Naive thymus-derived CD4-positive, alpha-beta T cell (primary cell): ENCODE data around the gene DESI2. TPM values are rescaled to one million over a fixed set of nuclear protein-coding genes. Genes with fewer than 3 reads are reported as not detected.
A peak's percentile ranks its signal among the peaks of the same experiment; 100 is the strongest.
"Not testable (repeated sequence)": the region's sequence is repeated elsewhere in the genome, so short reads cannot be mapped to it uniquely, and the experiment has no call there.

Source experiments
- ATAC-seq: fragments of 150-1000 bp; cut with Tn5 transposase; 2 replicates; pipeline ENCODE4 v1.10.0; 2021; ENCODE audit warnings: mild to moderate bottlenecking, moderate library complexity
- CTCF ChIA-PET: fragments of 350-600 bp; sonication (Branson Sonifier 250); formaldehyde crosslinking; loops from one replicate; lab custom pipeline; 2021; ENCODE audit warnings: antibody characterized with exemption; lab: Charles Lee
- POLR2A ChIA-PET: fragments of 350-600 bp; sonication (Branson Sonifier 250); formaldehyde crosslinking; loops from one replicate; lab custom pipeline; 2021; ENCODE audit warnings: antibody characterized with exemption, inconsistent platforms; lab: Charles Lee
- DNase-seq, 9 donors: peaks; one replicate each; pipeline versions ENCODE4 v3.0.0 to v3.0.0-alpha.2; 2020 to 2022; ENCODE audit warnings: mixed read lengths in 1 of 9
- H3K27ac ChIP-seq: one replicate; pipeline ENCODE4 v1.7.0; 2013; ENCODE audit warnings: mild to moderate bottlenecking, low read depth, low read length, moderate library complexity
- H3K27me3 ChIP-seq, 2 donors: one replicate each; pipeline ENCODE4 v1.7.0; 2013; ENCODE audit warnings: low read length in 2 of 2, mild to moderate bottlenecking in 2 of 2, moderate library complexity in 2 of 2; ENCODE audit not compliant: control insufficient read depth in 2 of 2, insufficient read depth in 2 of 2
- H3K36me3 ChIP-seq, 3 experiments: 1 replicate in 2 of 3; 2 replicates in 1 of 3; pipeline ENCODE4 v1.7.0; 2013; ENCODE audit warnings: low read length in 3 of 3, mild to moderate bottlenecking in 3 of 3, moderate library complexity in 1 of 3; ENCODE audit not compliant: insufficient read depth in 3 of 3, control insufficient read depth in 2 of 3
- H3K4me1 ChIP-seq, 2 donors: one replicate each; pipeline ENCODE4 v1.7.0; 2013; ENCODE audit warnings: low read length in 2 of 2, mild to moderate bottlenecking in 2 of 2, moderate library complexity in 1 of 2; ENCODE audit not compliant: control insufficient read depth in 2 of 2, insufficient read depth in 2 of 2
- H3K4me3 ChIP-seq: 2 replicates; pipeline ENCODE4 v1.7.0; 2013; ENCODE audit warnings: mild to moderate bottlenecking, low read length
- H3K9me3 ChIP-seq, 3 experiments: 1 replicate in 2 of 3; 2 replicates in 1 of 3; pipeline ENCODE4 v1.7.0; 2013; ENCODE audit warnings: low read length in 3 of 3; ENCODE audit not compliant: control insufficient read depth in 2 of 3
- H3K27ac Mint-ChIP-seq, 9 donors: one replicate each; pipeline ENCODE4 v1.8.0; 2020 to 2022; ENCODE audit warnings: mixed read lengths in 9 of 9, mild to moderate bottlenecking in 8 of 9, moderate library complexity in 5 of 9, inconsistent platforms in 2 of 9
- H3K27me3 Mint-ChIP-seq, 5 donors: one replicate each; pipeline ENCODE4 v1.8.0; 2021 to 2022; ENCODE audit warnings: mixed read lengths in 5 of 5, mild to moderate bottlenecking in 1 of 5
- H3K36me3 Mint-ChIP-seq, 5 donors: one replicate each; pipeline ENCODE4 v1.8.0; 2020 to 2022; ENCODE audit warnings: mixed read lengths in 5 of 5, mild to moderate bottlenecking in 3 of 5, inconsistent platforms in 1 of 5
- H3K4me1 Mint-ChIP-seq, 7 donors: one replicate each; pipeline ENCODE4 v1.8.0; 2020 to 2022; ENCODE audit warnings: mixed read lengths in 7 of 7, mild to moderate bottlenecking in 3 of 7, inconsistent platforms in 1 of 7
- H3K4me3 Mint-ChIP-seq, 10 donors: one replicate each; pipeline ENCODE4 v1.8.0; 2020 to 2022; ENCODE audit warnings: mild to moderate bottlenecking in 10 of 10, mixed read lengths in 10 of 10, moderate library complexity in 6 of 10, inconsistent platforms in 2 of 10
- H3K9me3 Mint-ChIP-seq, 11 donors: one replicate each; pipeline ENCODE4 v1.8.0; 2020 to 2022; ENCODE audit warnings: mixed read lengths in 11 of 11, mild to moderate bottlenecking in 4 of 11, inconsistent platforms in 1 of 11, moderate library complexity in 1 of 11
- intact Hi-C, 2 donors: fragments of 100-400 bp; cut with micrococcal nuclease; formaldehyde crosslinking; loops; one replicate each; pipeline ENCODE4 v1.15.1; 2023
- polyA plus RNA-seq, 2 donors: library from polyadenylated mRNA; unstranded; fragments of 300-500 nt; fragmentation: Illumina TruSeq; gene quantifications; one replicate each; pipeline ENCODE4 v1.2.3, GENCODE V29; 2021
- total RNA-seq, 6 experiments: library from RNA in 5 of 6; stranded (reverse) in 5 of 6; gene quantifications; 1 replicate in 5 of 6; 2 replicates in 1 of 6; pipeline ENCODE4 v1.2.3 and lab custom pipeline; 2021 to 2026

DESI2 gene
- total and polyA plus RNA-seq, 7 experiments from 2014 or later: 10.0 to 23.4 (median 17.6) TPM

DNA sequence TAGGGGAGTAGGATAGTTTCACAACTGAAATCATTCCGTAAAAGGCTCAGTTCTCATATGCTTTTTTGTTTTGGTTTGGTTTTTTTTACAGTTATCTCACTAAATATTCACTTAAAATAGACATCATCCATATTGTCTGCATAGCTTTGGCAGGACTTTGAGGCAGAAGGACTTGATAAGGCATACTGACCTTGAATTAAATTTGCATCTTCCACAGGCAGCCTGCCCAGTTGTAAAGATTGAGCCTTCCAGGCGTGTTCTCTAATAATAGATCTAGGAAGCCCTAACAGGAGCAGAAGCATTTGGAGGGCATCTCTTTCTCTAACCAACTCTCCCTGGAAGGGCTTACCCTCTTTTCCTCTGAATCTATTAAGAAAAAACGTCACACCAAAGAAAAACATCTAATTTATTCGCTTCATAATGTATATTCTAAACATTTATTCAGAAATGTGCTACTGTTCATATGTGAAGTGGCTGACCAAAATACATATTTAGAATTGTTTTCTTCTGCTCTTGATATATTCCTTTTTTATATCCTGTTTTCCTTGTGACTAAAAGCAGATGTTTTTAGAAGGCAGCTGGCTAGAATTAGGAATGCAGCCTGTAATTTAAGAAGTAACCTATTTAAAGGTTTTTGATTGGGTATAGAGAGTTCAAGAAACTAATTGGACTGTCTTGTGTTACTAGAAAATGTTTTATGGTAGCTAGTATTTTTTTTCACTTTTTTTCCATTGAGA, 20.2 kb downstream of the DESI2 start:
- no peak overlapping the region for H3K4me3 ChIP-seq
- no peaks in the 10 kb centered on the region for H3K27me3 Mint-ChIP-seq
- H3K9me3 ChIP-seq: no peaks in the 10 kb centered on the region
- DNase-seq (no peak), ATAC-seq (no peak)
- peaks cover 0 to 4% (median 0%) of the 10 kb centered on the region in 11 donors for H3K9me3 Mint-ChIP-seq
- H3K27ac ChIP-seq: no peak overlapping the region
- no peak overlapping the region for H3K27ac Mint-ChIP-seq
- H3K36me3 ChIP-seq: peaks cover 0 to 6% (median 4%) of the 10 kb centered on the region in 3 experiments
- H3K4me1 Mint-ChIP-seq: peaks cover 6 to 44% (median 34%) of the 10 kb centered on the region in 7 donors
- intact Hi-C loops: no loop called here
- POLR2A ChIA-PET: no interaction called here
- CTCF ChIA-PET: no interaction called here
- no peaks in the 10 kb centered on the region for H3K27me3 ChIP-seq
- no peak overlapping the region for H3K4me3 Mint-ChIP-seq
- peaks cover 7 to 52% (median 26%) of the 10 kb centered on the region in 5 donors for H3K36me3 Mint-ChIP-seq
- H3K4me1 ChIP-seq: no peaks in the 10 kb centered on the region

DNA sequence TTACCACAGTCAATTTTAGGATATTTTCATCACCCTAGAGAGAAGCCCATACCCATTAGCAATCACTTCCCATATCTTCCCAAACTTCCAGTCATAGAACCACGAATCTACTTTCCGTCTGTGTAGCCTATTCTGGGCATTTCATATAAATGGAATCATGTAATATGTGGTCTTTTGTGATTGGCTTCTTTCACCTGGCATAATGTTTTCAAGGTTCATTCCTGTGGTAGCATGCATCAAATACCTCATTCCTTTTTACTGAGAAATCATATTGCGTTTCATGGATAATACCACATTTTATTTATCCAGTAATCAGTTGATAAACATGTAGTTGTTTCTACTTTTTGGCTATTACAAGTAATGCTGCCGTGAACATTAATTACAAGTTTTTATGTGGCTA, 21.5 kb downstream of the DESI2 start:
- Histone ChIP-seq H3K4me1 (no peaks in the 10 kb centered on the region), H3K36me3 (peaks cover 0 to 6% (median 4%) of the 10 kb centered on the region in 3 experiments), H3K9me3 (no peaks in the 10 kb centered on the region), H3K4me3 (no peak overlapping the region), H3K27ac (no peak overlapping the region), H3K27me3 (no peaks in the 10 kb centered on the region)
- H3K27ac Mint-ChIP-seq: no peak overlapping the region
- intact Hi-C loops: no loop called here
- DNase-seq (no peak), ATAC-seq (no peak)
- H3K36me3 Mint-ChIP-seq: peaks cover 7 to 58% (median 28%) of the 10 kb centered on the region in 5 donors
- POLR2A ChIA-PET: no interaction called here
- peaks cover 0 to 4% (median 0%) of the 10 kb centered on the region in 11 donors for H3K9me3 Mint-ChIP-seq
- peaks cover 6 to 49% (median 36%) of the 10 kb centered on the region in 7 donors for H3K4me1 Mint-ChIP-seq
- no peak overlapping the region for H3K4me3 Mint-ChIP-seq
- H3K27me3 Mint-ChIP-seq: no peaks in the 10 kb centered on the region
- CTCF ChIA-PET: interaction anchor here (0.7 kb wide), 1 partner anchor 52 kb away, joined by 6 read pairs; no protein-coding TSS in a partner anchor

DNA sequence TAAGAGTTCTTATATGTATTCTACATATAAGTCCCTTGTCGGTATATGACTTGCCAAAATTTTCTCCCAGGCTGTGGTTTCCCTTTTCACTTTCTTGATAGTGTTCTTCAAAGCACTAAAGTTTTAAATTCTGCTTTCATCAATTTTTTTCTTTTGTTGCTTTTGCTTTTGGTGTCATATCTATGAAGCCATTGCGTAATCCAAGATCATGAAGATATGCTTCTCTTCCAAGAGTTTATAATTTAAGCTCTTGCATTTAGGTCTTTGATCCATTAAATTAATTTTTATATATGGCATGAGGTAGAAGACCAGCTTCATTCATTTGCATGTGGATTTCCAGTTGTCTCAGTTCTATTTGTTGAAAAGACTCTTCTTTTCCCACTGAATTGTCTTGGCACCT, 22.2 kb downstream of the DESI2 start:
- intact Hi-C loops: no loop called here
- H3K4me3 ChIP-seq: no peak overlapping the region
- ChIA-PET POLR2A (interaction anchor here (0.7 kb wide), 1 partner anchor 1285 kb away, joined by 3 read pairs; no protein-coding TSS in a partner anchor), CTCF (no interaction called here)
- peaks cover 0 to 4% (median 0%) of the 10 kb centered on the region in 11 donors for H3K9me3 Mint-ChIP-seq
- peaks cover 0 to 6% (median 4%) of the 10 kb centered on the region in 3 experiments for H3K36me3 ChIP-seq
- H3K4me3 Mint-ChIP-seq: peak overlapping the region in 2 of 10 donors; percentile 6 to 18
- H3K27me3 ChIP-seq: no peaks in the 10 kb centered on the region
- ATAC-seq: no peak
- H3K36me3 Mint-ChIP-seq: peaks cover 7 to 64% (median 31%) of the 10 kb centered on the region in 5 donors
- no peak overlapping the region for H3K27ac ChIP-seq
- H3K9me3 ChIP-seq: no peaks in the 10 kb centered on the region
- H3K27ac Mint-ChIP-seq: peak overlapping the region in 2 of 9 donors; percentile 10 to 22
- no peaks in the 10 kb centered on the region for H3K4me1 ChIP-seq
- no peaks in the 10 kb centered on the region for H3K27me3 Mint-ChIP-seq
- no peak for DNase-seq
- peaks cover 8 to 53% (median 36%) of the 10 kb centered on the region in 7 donors for H3K4me1 Mint-ChIP-seq

- H3K4me3 Mint-ChIP-seq: no peak overlapping the region
- no peak overlapping the region for H3K4me3 ChIP-seq
- H3K9me3 ChIP-seq: no peaks in the 10 kb centered on the region
- DNase-seq (no peak), ATAC-seq (no peak)
- ChIA-PET CTCF (no interaction called here), POLR2A (no interaction called here)
- intact Hi-C loops: no loop called here
- H3K4me1 ChIP-seq: no peaks in the 10 kb centered on the region
- peaks cover 8 to 60% (median 43%) of the 10 kb centered on the region in 7 donors for H3K4me1 Mint-ChIP-seq
- peaks cover 0 to 4% (median 0%) of the 10 kb centered on the region in 3 experiments for H3K36me3 ChIP-seq
- H3K9me3 Mint-ChIP-seq: peaks cover 0 to 4% (median 0%) of the 10 kb centered on the region in 11 donors
- H3K27me3 Mint-ChIP-seq: no peaks in the 10 kb centered on the region
- peaks cover 5 to 63% (median 31%) of the 10 kb centered on the region in 5 donors for H3K36me3 Mint-ChIP-seq
- H3K27me3 ChIP-seq: no peaks in the 10 kb centered on the region
- no peak overlapping the region for H3K27ac ChIP-seq
- no peak overlapping the region for H3K27ac Mint-ChIP-seq
Observed at GRCh38 chr1:244678697-244679096, 25.8 kb downstream of the DESI2 start.

- ChIA-PET CTCF (no interaction called here), POLR2A (no interaction called here)
- DNase-seq (no peak), ATAC-seq (no peak)
- H3K9me3 ChIP-seq: no peaks in the 10 kb centered on the region
- H3K4me3 ChIP-seq: no peak overlapping the region
- H3K36me3 Mint-ChIP-seq: peaks cover 5 to 58% (median 26%) of the 10 kb centered on the region in 5 donors
- intact Hi-C loops: no loop called here
- H3K4me1 Mint-ChIP-seq: peaks cover 2 to 46% (median 27%) of the 10 kb centered on the region in 7 donors
- H3K36me3 ChIP-seq: no peaks in the 10 kb centered on the region
- H3K27ac Mint-ChIP-seq: no peak overlapping the region
- H3K9me3 Mint-ChIP-seq: peaks cover 0 to 4% (median 0%) of the 10 kb centered on the region in 11 donors
- H3K27me3 ChIP-seq: no peaks in the 10 kb centered on the region
- no peak overlapping the region for H3K27ac ChIP-seq
- no peaks in the 10 kb centered on the region for H3K4me1 ChIP-seq
- H3K27me3 Mint-ChIP-seq: no peaks in the 10 kb centered on the region
- H3K4me3 Mint-ChIP-seq: no peak overlapping the region
Observed at GRCh38 chr1:244680667-244681066, 27.7 kb downstream of the DESI2 start.

GRCh38 chr1:244682087-244682486, 29.2 kb downstream of the DESI2 start:
- ATAC-seq, H3K4me1 ChIP-seq, intact Hi-C loops, POLR2A ChIA-PET, H3K9me3 ChIP-seq, H3K27ac ChIP-seq, H3K4me3 Mint-ChIP-seq, DNase-seq, H3K27me3 Mint-ChIP-seq, H3K9me3 Mint-ChIP-seq, H3K27me3 ChIP-seq, CTCF ChIA-PET, H3K36me3 ChIP-seq, H3K4me3 ChIP-seq: not testable (repeated sequence)
- Mint-ChIP-seq H3K4me1 (peaks cover 4 to 40% (median 28%) of the 10 kb centered on the region in 7 donors), H3K27ac (peak overlapping the region in 1 of 9 donors; percentile 13), H3K36me3 (peaks cover 15 to 60% (median 31%) of the 10 kb centered on the region in 5 donors)
